Ascending aorta (tissue), 2 donors: Measurements from ENCODE around the gene ABCC1. TPM values are rescaled to one million over a fixed set of nuclear protein-coding genes. Genes with fewer than 3 reads are reported as not detected.
"Not testable (repeated sequence)": the region's sequence is repeated elsewhere in the genome, so short reads cannot be mapped to it uniquely, and the experiment has no call there.

Source experiments
- DNase-seq, 2 donors: peaks; one replicate each; pipeline ENCODE4 v3.0.0-alpha.2; 2019; ENCODE audit warnings: low spot score in 2 of 2
- H3K27ac ChIP-seq, 2 donors: fragments of 200-600 bp; sonication (generic); one replicate each; pipeline ENCODE4 v1.5.1; 2016 to 2017; ENCODE audit warnings: mild to moderate bottlenecking in 1 of 2
- H3K27me3 ChIP-seq: fragments of 200-600 bp; sonication (generic); one replicate; pipeline ENCODE4 v1.5.1; 2017
- H3K36me3 ChIP-seq, 2 donors: fragments of 200-600 bp; sonication (generic); one replicate each; pipeline ENCODE4 v1.5.1; 2016
- H3K4me1 ChIP-seq, 2 donors: fragments of 200-600 bp; sonication (generic); one replicate each; pipeline ENCODE4 v1.5.1; 2016 to 2017; ENCODE audit warnings: mild to moderate bottlenecking in 1 of 2
- H3K4me3 ChIP-seq, 2 donors: fragments of 200-600 bp; sonication (generic); one replicate each; pipeline ENCODE4 v1.5.1; 2016 to 2017; ENCODE audit warnings: mild to moderate bottlenecking in 1 of 2
- H3K9me3 ChIP-seq, 2 donors: fragments of 200-600 bp; sonication (generic); one replicate each; pipeline ENCODE4 v1.5.1; 2016
- CTCF ChIP-seq, 3 experiments: fragments of 200-600 bp in 2 of 3; fragments of 450-650 bp in 1 of 3; sonication (generic) in 2 of 3; IDR thresholded peaks; one replicate each; pipeline ENCODE4 v1.5.1; 2016 to 2019; ENCODE audit warnings: antibody characterized with exemption in 3 of 3, mild to moderate bottlenecking in 1 of 3, moderate library complexity in 1 of 3
- intact Hi-C: fragments of 100-400 bp; cut with DNase I; formaldehyde crosslinking; loops from one replicate; pipeline ENCODE4 v1.15.1; 2023
- total RNA-seq: library from RNA; depleted of rRNA; stranded (reverse); fragments of >200 nt; gene quantifications from one replicate; pipeline ENCODE4 v1.1.0, GENCODE V29; 2016

The ABCC1 gene
- total RNA-seq, 1 donor from 2014 or later: 144 TPM

- no peak for TF ChIP-seq CTCF (IDR thresholded peaks at IDR 0.05)
- no peaks in the 10 kb centered on the region for H3K4me1 ChIP-seq
- intact Hi-C loops: no loop called here
- H3K27me3 ChIP-seq: no peaks in the 10 kb centered on the region
- H3K27ac ChIP-seq: no peak overlapping the region
- no peak for DNase-seq
- H3K36me3 ChIP-seq: no peaks in the 10 kb centered on the region
- H3K9me3 ChIP-seq: no peaks in the 10 kb centered on the region
- H3K4me3 ChIP-seq: no peak overlapping the region
Observed at GRCh38 chr16:15907863-15908478, 41.4 kb upstream of the ABCC1 start.

- no peak overlapping the region for H3K4me3 ChIP-seq
- intact Hi-C loops: no loop called here
- no peaks in the 10 kb centered on the region for H3K27me3 ChIP-seq
- H3K27ac ChIP-seq: no peak overlapping the region
- no peaks in the 10 kb centered on the region for H3K9me3 ChIP-seq
- H3K36me3 ChIP-seq: no peaks in the 10 kb centered on the region
- no peak for TF ChIP-seq CTCF (IDR thresholded peaks at IDR 0.05)
- DNase-seq: no peak
- no peaks in the 10 kb centered on the region for H3K4me1 ChIP-seq
Observed at GRCh38 chr16:15911198-15911597, 38.2 kb upstream of the ABCC1 start.

- Histone ChIP-seq H3K4me3 (no peak overlapping the region), H3K27me3 (no peaks in the 10 kb centered on the region), H3K27ac (no peak overlapping the region), H3K9me3 (no peaks in the 10 kb centered on the region), H3K36me3 (no peaks in the 10 kb centered on the region), H3K4me1 (no peaks in the 10 kb centered on the region)
- DNase-seq: no peak
- intact Hi-C loops: no loop called here
- no peak for TF ChIP-seq CTCF (IDR thresholded peaks at IDR 0.05)
Observed at GRCh38 chr16:15913046-15913698, 36.2 kb upstream of the ABCC1 start.

GRCh38 chr16:15915555-15916081 is 33.8 kb upstream of the ABCC1 start:
- Histone ChIP-seq H3K4me3 (no peak overlapping the region), H3K27me3 (no peaks in the 10 kb centered on the region), H3K4me1 (no peaks in the 10 kb centered on the region), H3K36me3 (no peaks in the 10 kb centered on the region), H3K27ac (no peak overlapping the region), H3K9me3 (no peaks in the 10 kb centered on the region)
- DNase-seq: no peak
- no peak for TF ChIP-seq CTCF (IDR thresholded peaks at IDR 0.05)
- intact Hi-C loops: no loop called here

GRCh38 chr16:15916323-15916722 is 33.1 kb upstream of the ABCC1 start:
- Histone ChIP-seq H3K27ac (no peak overlapping the region), H3K4me3 (no peak overlapping the region), H3K27me3 (no peaks in the 10 kb centered on the region), H3K9me3 (no peaks in the 10 kb centered on the region), H3K36me3 (no peaks in the 10 kb centered on the region), H3K4me1 (no peaks in the 10 kb centered on the region)
- TF ChIP-seq CTCF (IDR thresholded peaks at IDR 0.05): no peak
- DNase-seq: no peak
- intact Hi-C loops: no loop called here

GRCh38 chr16:15918314-15918713 is 31.1 kb upstream of the ABCC1 start:
- intact Hi-C loops, H3K36me3 ChIP-seq, DNase-seq, H3K4me3 ChIP-seq, H3K4me1 ChIP-seq, H3K9me3 ChIP-seq, H3K27me3 ChIP-seq, H3K27ac ChIP-seq: not testable (repeated sequence)
